Sigmoid colon (tissue), 3 donors: Measurements from ENCODE around the gene SP3.

Experiments used
- POLR2A ChIP-seq, 2 donors: fragments of 450-650 bp; IDR thresholded peaks; one replicate each; pipeline ENCODE4 v1.6.1; 2016; ENCODE audit warnings: antibody characterized with exemption in 2 of 2, mild to moderate bottlenecking in 2 of 2, moderate library complexity in 2 of 2
- TF ChIP-seq, protein P1 (sequence below), 4 experiments: fragments of 450-650 bp in 3 of 4; fragments of 200-600 bp in 1 of 4; IDR thresholded peaks; one replicate each; pipeline ENCODE4 v1.5.1; 2016 to 2019; ENCODE audit warnings: antibody characterized with exemption in 4 of 4, mild to moderate bottlenecking in 3 of 4, moderate library complexity in 2 of 4

DNA sequence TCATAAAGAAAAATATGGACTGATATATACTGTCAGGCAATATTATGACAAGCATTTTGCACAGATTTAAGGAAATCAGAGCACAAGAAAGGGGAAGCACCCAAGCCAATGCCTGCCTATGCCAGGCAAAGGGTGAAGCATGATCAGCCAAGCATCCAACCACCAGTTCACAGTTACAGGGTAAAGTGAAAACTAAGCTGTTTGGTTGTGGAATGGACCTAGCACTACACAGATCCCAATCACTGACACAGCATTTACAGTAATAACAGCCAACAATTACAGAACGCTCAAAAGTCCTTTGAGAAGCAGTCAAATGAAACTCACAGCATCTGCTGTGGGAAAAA lies 90.3 kb downstream of the SP3 start:
- TF ChIP-seq, protein P1, sequence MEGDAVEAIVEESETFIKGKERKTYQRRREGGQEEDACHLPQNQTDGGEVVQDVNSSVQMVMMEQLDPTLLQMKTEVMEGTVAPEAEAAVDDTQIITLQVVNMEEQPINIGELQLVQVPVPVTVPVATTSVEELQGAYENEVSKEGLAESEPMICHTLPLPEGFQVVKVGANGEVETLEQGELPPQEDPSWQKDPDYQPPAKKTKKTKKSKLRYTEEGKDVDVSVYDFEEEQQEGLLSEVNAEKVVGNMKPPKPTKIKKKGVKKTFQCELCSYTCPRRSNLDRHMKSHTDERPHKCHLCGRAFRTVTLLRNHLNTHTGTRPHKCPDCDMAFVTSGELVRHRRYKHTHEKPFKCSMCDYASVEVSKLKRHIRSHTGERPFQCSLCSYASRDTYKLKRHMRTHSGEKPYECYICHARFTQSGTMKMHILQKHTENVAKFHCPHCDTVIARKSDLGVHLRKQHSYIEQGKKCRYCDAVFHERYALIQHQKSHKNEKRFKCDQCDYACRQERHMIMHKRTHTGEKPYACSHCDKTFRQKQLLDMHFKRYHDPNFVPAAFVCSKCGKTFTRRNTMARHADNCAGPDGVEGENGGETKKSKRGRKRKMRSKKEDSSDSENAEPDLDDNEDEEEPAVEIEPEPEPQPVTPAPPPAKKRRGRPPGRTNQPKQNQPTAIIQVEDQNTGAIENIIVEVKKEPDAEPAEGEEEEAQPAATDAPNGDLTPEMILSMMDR (IDR thresholded peaks at IDR 0.05): no peak
- no peak for TF ChIP-seq POLR2A (IDR thresholded peaks at IDR 0.05)
